CD14-positive monocyte (primary cell): ENCODE results near the gene FAM168A. TPM values are rescaled to one million over a fixed set of nuclear protein-coding genes. Genes with fewer than 3 reads are reported as not detected.
"Not testable (repeated sequence)": the region's sequence is repeated elsewhere in the genome, so short reads cannot be mapped to it uniquely, and the experiment has no call there.

Experiments
- DNase-seq, 3 donors: peaks; one replicate each; pipeline ENCODE4 v3.0.0-alpha.2; 2011 to 2022
- H2AFZ ChIP-seq: 2 replicates; pipeline ENCODE4 v1.6.0; 2012; ENCODE audit warnings: mild to moderate bottlenecking, low read depth, low read length, inconsistent platforms; ENCODE audit not compliant: insufficient read depth, poor library complexity, severe bottlenecking
- H3K27ac ChIP-seq, 2 donors: 1 replicate in 1 of 2; 2 replicates in 1 of 2; pipeline ENCODE4 v1.5.1; 2012 to 2013; ENCODE audit warnings: low read length in 2 of 2, control low read depth in 1 of 2, inconsistent platforms in 1 of 2, low read depth in 1 of 2, mild to moderate bottlenecking in 1 of 2
- H3K27me3 ChIP-seq, 2 donors: one replicate each; pipeline versions ENCODE4 v1.6.0 to v1.6.1; 2011 to 2013; ENCODE audit warnings: low read length in 2 of 2; ENCODE audit not compliant: control insufficient read depth in 2 of 2, insufficient read depth in 2 of 2
- H3K36me3 ChIP-seq, 2 donors: replicated peaks in 1 of 2; 1 replicate in 1 of 2; 2 replicates in 1 of 2; pipeline versions ENCODE4 v1.5.1 to v1.6.1; 2012 to 2013; ENCODE audit warnings: low read length in 2 of 2, control low read depth in 1 of 2, inconsistent platforms in 1 of 2, mild to moderate bottlenecking in 1 of 2; ENCODE audit not compliant: insufficient read depth in 2 of 2, control insufficient read depth in 1 of 2
- H3K4me1 ChIP-seq, 2 donors: 1 replicate in 1 of 2; 2 replicates in 1 of 2; pipeline versions ENCODE4 v1.5.1 to v1.6.1; 2012 to 2013; ENCODE audit warnings: low read length in 2 of 2, control low read depth in 1 of 2, inconsistent platforms in 1 of 2, mild to moderate bottlenecking in 1 of 2, moderate library complexity in 1 of 2; ENCODE audit not compliant: insufficient read depth in 2 of 2, control insufficient read depth in 1 of 2
- H3K4me2 ChIP-seq: replicated peaks from 2 replicates; pipeline ENCODE3; 2012; ENCODE audit warnings: low read length, moderate library complexity, mild to moderate bottlenecking; ENCODE audit not compliant: poor library complexity, severe bottlenecking; ENCODE audit errors: extremely low read depth
- H3K4me3 ChIP-seq, 3 experiments: fragments of 200-600 bp in 1 of 3; sonication (generic) in 1 of 3; replicated peaks in 1 of 3; 1 replicate in 2 of 3; 2 replicates in 1 of 3; pipeline ENCODE4 v1.5.1; 2011 to 2013; ENCODE audit warnings: low read length in 3 of 3, mild to moderate bottlenecking in 3 of 3, control low read depth in 2 of 3, low read depth in 2 of 3, inconsistent platforms in 1 of 3, moderate library complexity in 1 of 3
- H3K79me2 ChIP-seq: 2 replicates; pipeline ENCODE4 v1.6.0; 2012; ENCODE audit warnings: mild to moderate bottlenecking, control low read depth, inconsistent platforms, low read length, moderate library complexity; ENCODE audit not compliant: insufficient read depth
- H3K9ac ChIP-seq: 2 replicates; pipeline ENCODE4 v1.6.0; 2017; ENCODE audit warnings: low read length, mild to moderate bottlenecking; ENCODE audit not compliant: insufficient read depth, poor library complexity, severe bottlenecking
- H3K9me3 ChIP-seq, 2 donors: replicated peaks in 1 of 2; 1 replicate in 1 of 2; 2 replicates in 1 of 2; pipeline versions ENCODE4 v1.5.1 to v1.6.1; 2012 to 2013; ENCODE audit warnings: low read length in 2 of 2, control low read depth in 1 of 2; ENCODE audit not compliant: control insufficient read depth in 1 of 2, insufficient read depth in 1 of 2
- H4K20me1 ChIP-seq: 2 replicates; pipeline ENCODE4 v1.6.0; 2012; ENCODE audit warnings: mild to moderate bottlenecking, low read length, control low read depth, moderate library complexity; ENCODE audit not compliant: insufficient read depth
- H3K27ac Mint-ChIP-seq, 7 donors: one replicate each; pipeline ENCODE4 v1.8.0; 2020; ENCODE audit warnings: mild to moderate bottlenecking in 7 of 7, mixed read lengths in 7 of 7, moderate library complexity in 6 of 7, inconsistent platforms in 2 of 7
- H3K27me3 Mint-ChIP-seq, 3 donors: one replicate each; pipeline ENCODE4 v1.8.0; 2021 to 2022; ENCODE audit warnings: low read depth in 3 of 3, mild to moderate bottlenecking in 3 of 3, mixed read lengths in 3 of 3, moderate library complexity in 3 of 3, inconsistent platforms in 1 of 3
- H3K36me3 Mint-ChIP-seq, 2 donors: one replicate each; pipeline ENCODE4 v1.8.0; 2020; ENCODE audit warnings: mixed read lengths in 2 of 2, inconsistent platforms in 1 of 2, mild to moderate bottlenecking in 1 of 2
- H3K4me1 Mint-ChIP-seq: one replicate; pipeline ENCODE4 v1.8.0; 2020; ENCODE audit warnings: mild to moderate bottlenecking, mixed read lengths
- H3K4me3 Mint-ChIP-seq, 2 donors: one replicate each; pipeline ENCODE4 v1.8.0; 2020; ENCODE audit warnings: mild to moderate bottlenecking in 2 of 2, mixed read lengths in 2 of 2, moderate library complexity in 1 of 2
- H3K9me3 Mint-ChIP-seq, 7 donors: one replicate each; pipeline ENCODE4 v1.8.0; 2020 to 2022; ENCODE audit warnings: mixed read lengths in 7 of 7, mild to moderate bottlenecking in 6 of 7, moderate library complexity in 6 of 7, inconsistent platforms in 2 of 7
- WGBS: methylation state at CpG from one replicate; pipeline ENCODE4 v1.1.5; 2013; ENCODE audit warnings: missing lambda C conversion rate; ENCODE audit not compliant: insufficient coverage; 5-methylcytosine and 5-hydroxymethylcytosine counted together
- intact Hi-C, 2 donors: fragments of 100-400 bp; cut with micrococcal nuclease; formaldehyde crosslinking; loops; one replicate each; pipeline versions ENCODE4 v1.15.0 to v1.15.1; 2023
- polyA plus RNA-seq, 3 donors: library from polyadenylated mRNA; depleted of rRNA in 1 of 3; unstranded in 2 of 3; stranded (reverse) in 1 of 3; fragments of 300-500 nt in 2 of 3; fragments of >200 nt in 1 of 3; fragmentation: Illumina TruSeq in 2 of 3; gene quantifications; 1 replicate in 2 of 3; 2 replicates in 1 of 3; pipeline ENCODE4 v1.2.3, GENCODE V29; 2012 to 2021
- TF ChIP-seq, protein P1 (sequence below): fragments of 200-600 bp; IDR thresholded peaks from one replicate; pipeline ENCODE4 v1.8.0; 2022; ENCODE audit warnings: antibody characterized with exemption, mild to moderate bottlenecking

Gene FAM168A
- polyA plus RNA-seq, 3 donors, result 1.4 to 13.3 (median 2.1) TPM

DNA sequence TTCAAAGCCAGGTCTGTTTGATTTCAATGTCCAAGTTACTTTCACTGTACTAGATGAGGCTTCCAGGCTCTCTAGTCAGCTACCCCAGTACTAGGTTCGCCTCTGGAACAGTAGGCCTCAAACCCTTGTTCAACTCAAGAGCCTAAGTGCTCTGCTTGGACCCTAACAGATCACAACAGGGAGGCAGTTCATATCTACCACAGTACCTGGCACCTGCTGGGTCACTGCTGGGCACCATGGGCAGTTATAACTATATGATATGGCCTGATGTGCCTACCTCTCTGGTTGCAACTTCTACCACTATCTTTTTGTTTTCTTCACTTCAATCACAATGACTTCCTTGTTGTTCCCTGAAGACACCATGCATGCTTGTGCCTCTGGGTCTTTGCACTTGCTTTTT lies 124.7 kb downstream of the FAM168A start:
- TF ChIP-seq, protein P1, sequence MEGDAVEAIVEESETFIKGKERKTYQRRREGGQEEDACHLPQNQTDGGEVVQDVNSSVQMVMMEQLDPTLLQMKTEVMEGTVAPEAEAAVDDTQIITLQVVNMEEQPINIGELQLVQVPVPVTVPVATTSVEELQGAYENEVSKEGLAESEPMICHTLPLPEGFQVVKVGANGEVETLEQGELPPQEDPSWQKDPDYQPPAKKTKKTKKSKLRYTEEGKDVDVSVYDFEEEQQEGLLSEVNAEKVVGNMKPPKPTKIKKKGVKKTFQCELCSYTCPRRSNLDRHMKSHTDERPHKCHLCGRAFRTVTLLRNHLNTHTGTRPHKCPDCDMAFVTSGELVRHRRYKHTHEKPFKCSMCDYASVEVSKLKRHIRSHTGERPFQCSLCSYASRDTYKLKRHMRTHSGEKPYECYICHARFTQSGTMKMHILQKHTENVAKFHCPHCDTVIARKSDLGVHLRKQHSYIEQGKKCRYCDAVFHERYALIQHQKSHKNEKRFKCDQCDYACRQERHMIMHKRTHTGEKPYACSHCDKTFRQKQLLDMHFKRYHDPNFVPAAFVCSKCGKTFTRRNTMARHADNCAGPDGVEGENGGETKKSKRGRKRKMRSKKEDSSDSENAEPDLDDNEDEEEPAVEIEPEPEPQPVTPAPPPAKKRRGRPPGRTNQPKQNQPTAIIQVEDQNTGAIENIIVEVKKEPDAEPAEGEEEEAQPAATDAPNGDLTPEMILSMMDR, result no peak
- Mint-ChIP-seq H3K4me1 (peaks cover 18% of the 10 kb centered on the region), H3K27ac (no peak overlapping the region)

DNA sequence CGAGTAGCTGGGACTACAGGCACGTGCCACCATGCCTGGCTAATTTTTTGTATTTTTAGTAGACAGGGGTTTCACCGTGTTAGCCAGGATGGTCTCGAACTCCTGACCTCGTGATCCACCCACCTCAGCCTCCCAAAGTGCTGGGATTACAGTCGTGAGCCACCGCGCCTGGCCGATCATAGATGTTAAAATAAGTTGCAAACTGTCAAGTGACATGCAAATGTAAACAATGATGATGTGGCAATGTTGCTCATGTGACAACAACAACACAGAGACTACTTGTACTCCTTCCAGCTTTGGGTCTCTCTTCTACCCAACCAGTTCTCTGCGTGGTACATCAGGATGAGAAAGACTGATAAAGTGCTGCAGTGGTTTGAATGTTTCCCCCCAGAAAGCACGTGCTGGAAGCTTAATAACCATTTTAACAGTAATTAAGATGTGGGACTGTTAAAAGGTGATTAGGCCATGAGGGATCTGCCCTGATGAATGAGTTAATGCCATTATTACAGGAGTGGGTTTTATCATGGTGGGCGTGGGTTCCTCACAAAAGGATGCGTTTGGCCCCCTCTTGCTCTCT lies 127.8 kb downstream of the FAM168A start:
- no CpG with 5 or more reads among the region's 13 CpGs for WGBS
- not testable (repeated sequence) for H3K4me3 ChIP-seq, H3K27ac ChIP-seq, H3K79me2 ChIP-seq, H4K20me1 ChIP-seq, H3K9ac ChIP-seq, H3K9me3 Mint-ChIP-seq, H3K9me3 ChIP-seq, H3K36me3 ChIP-seq, H3K27me3 Mint-ChIP-seq, H3K27ac Mint-ChIP-seq, H3K4me2 ChIP-seq, H3K27me3 ChIP-seq, DNase-seq, H2AFZ ChIP-seq, H3K4me3 Mint-ChIP-seq
- H3K4me1 Mint-ChIP-seq, result peaks cover 25% of the 10 kb centered on the region
- intact Hi-C loops, result loop anchor here (5.0 to 10.0 kb wide), 3 partner anchors 45 to 48 kb away; no protein-coding TSS in a partner anchor
- H3K36me3 Mint-ChIP-seq, result peaks cover 4 to 13% of the 10 kb centered on the region in 2 donors
- peaks cover 2 to 13% of the 10 kb centered on the region in 2 donors for H3K4me1 ChIP-seq

More for the DNA sequence above, 124.7 kb downstream of the FAM168A start:
- Histone ChIP-seq H3K36me3 (peaks cover 0 to 5% of the 10 kb centered on the region in 2 donors), H3K4me3 (no peak overlapping the region), H3K27me3 (no peaks in the 10 kb centered on the region), H3K9me3 (peaks cover 0 to 10% of the 10 kb centered on the region in 2 donors), H3K79me2 (peaks cover 11% of the 10 kb centered on the region), H3K27ac (no peak overlapping the region), H3K9ac (no peak overlapping the region), H3K4me2 (no peak overlapping the region), H2AFZ (no peak overlapping the region), H3K4me1 (peaks cover 0 to 6% of the 10 kb centered on the region in 2 donors), H4K20me1 (no peaks in the 10 kb centered on the region)
- Mint-ChIP-seq H3K27me3 (peaks cover 0 to 4% (median 1%) of the 10 kb centered on the region in 3 donors), H3K4me3 (no peak overlapping the region), H3K9me3 (peaks cover 3 to 12% (median 8%) of the 10 kb centered on the region in 7 donors), H3K36me3 (peaks cover 10 to 13% of the 10 kb centered on the region in 2 donors)
- 100% methylated on average over 1 of the region's 1 CpG for WGBS
- intact Hi-C loops, result loop anchor here (5.0 to 10.0 kb wide), 3 partner anchors 44 to 51 kb away; no protein-coding TSS in a partner anchor
- DNase-seq, result no peak
